HepG2 (cell line): Measurements from ENCODE around the gene KCNAB2. TPM values are rescaled to one million over a fixed set of nuclear protein-coding genes. Genes with fewer than 3 reads are reported as not detected.

Source experiments
- AKNA ChIP-seq: sonication (generic); formaldehyde crosslinking; IDR thresholded peaks from 2 replicates; pipeline ENCODE4 v1.4.0; 2020; ENCODE audit warnings: missing genetic modification reagents, borderline replicate concordance
- HIC2 ChIP-seq: sonication (generic); formaldehyde crosslinking; IDR thresholded peaks from 2 replicates; pipeline ENCODE4 v1.9.0; 2022; ENCODE audit warnings: low read depth, missing genetic modification reagents
- JUNB ChIP-seq: sonication (generic); formaldehyde crosslinking; IDR thresholded peaks from 2 replicates; pipeline ENCODE4 v1.8.0; 2022; ENCODE audit warnings: missing genetic modification reagents, mild to moderate bottlenecking, borderline replicate concordance
- MBNL3 ChIP-seq: fragments of 250-450 bp; sonication (Bioruptor Pico); conservative IDR thresholded peaks from 2 replicates; pipeline ENCODE4 v1.8.0; 2022; ENCODE audit warnings: mild to moderate bottlenecking, inconsistent platforms
- PCBP1 ChIP-seq: fragments of 200-400 bp; formaldehyde crosslinking; IDR thresholded peaks from 2 replicates; pipeline ENCODE4 v1.6.1; 2017; ENCODE audit warnings: mild to moderate bottlenecking, low read depth, low read length, borderline replicate concordance
- PPARG ChIP-seq: conservative IDR thresholded peaks from 2 replicates; pipeline ENCODE4 v1.6.1; 2016; ENCODE audit warnings: missing biosample characterization, missing genetic modification reagents
- SMC3 ChIP-seq: IDR thresholded peaks from 2 replicates; pipeline ENCODE4 v1.6.1; 2011; ENCODE audit warnings: low read length, improper control_type of control experiment
- SP5 ChIP-seq: IDR thresholded peaks from 2 replicates; pipeline ENCODE4 v1.6.1; 2016; ENCODE audit warnings: low read depth, borderline replicate concordance
- TEAD2 ChIP-seq: sonication (generic); formaldehyde crosslinking; IDR thresholded peaks from 2 replicates; pipeline ENCODE4 v1.9.0; 2021; ENCODE audit warnings: missing genetic modification reagents
- UBTF ChIP-seq: sonication (generic); formaldehyde crosslinking; IDR thresholded peaks from 2 replicates; pipeline ENCODE4 v1.4.0; 2020; ENCODE audit warnings: mild to moderate bottlenecking, missing genetic modification reagents
- ZNF281 ChIP-seq: sonication (generic); formaldehyde crosslinking; IDR thresholded peaks from 2 replicates; pipeline ENCODE4 v1.4.0; 2020; ENCODE audit warnings: missing genetic modification reagents, borderline replicate concordance
- ZNF337 ChIP-seq: sonication (generic); formaldehyde crosslinking; IDR thresholded peaks from 2 replicates; pipeline ENCODE4 v1.5.1; 2020; ENCODE audit warnings: missing genetic modification reagents, low read depth, mild to moderate bottlenecking, borderline replicate concordance
- ZNF496 ChIP-seq: sonication (generic); formaldehyde crosslinking; IDR thresholded peaks from 2 replicates; pipeline ENCODE4 v1.8.1; 2023; ENCODE audit warnings: mild to moderate bottlenecking, moderate library complexity, missing genetic modification reagents; ENCODE audit not compliant: insufficient replicate concordance
- polyA plus RNA-seq, 8 experiments: library from polyadenylated mRNA; depleted of rRNA in 3 of 8; stranded (reverse) in 7 of 8; unstranded in 1 of 8; fragments of >200 nt; fragmentation: Illumina TruSeq in 4 of 8; extraction: Trizol in 4 of 8; gene quantifications; 2 replicates each; pipeline versions ENCODE4 v1.2.1 to v1.2.3, GENCODE V29; 2011 to 2016; ENCODE audit warnings: low read depth in 4 of 8, missing spikeins in 1 of 8, mixed read lengths in 1 of 8; ENCODE audit not compliant: insufficient read depth in 1 of 8
- total RNA-seq, 5 experiments: library from RNA; depleted of rRNA; stranded (reverse); fragments of >200 nt; fragmentation: Illumina TruSeq; extraction: Trizol; gene quantifications; 2 replicates each; pipeline ENCODE4 v1.2.3, GENCODE V29; 2016; ENCODE audit warnings: low read depth in 1 of 5

KCNAB2 gene
- total and polyA plus RNA-seq, 2 of the 13 experiments (the other 11 are each of a cell fraction or from before 2014, with no cell fraction given), result 6.2 to 8.8 TPM

GRCh38 chr1:6108937-6109614 lies 63.4 kb downstream of the KCNAB2 start (continued):
- TF ChIP-seq HIC2 (CRISPR knock-in tag) (no peak), MBNL3 (CRISPR knock-in tag) (no peak), SMC3 (peak; percentile 18; the same call in 1 of the 2 replicates), PPARG (CRISPR knock-in tag) (no peak), UBTF (no peak), SP5 (no peak), ZNF281 (CRISPR knock-in tag) (no peak), ZNF496 (no peak), PCBP1 (no peak), JUNB (CRISPR knock-in tag) (no peak), ZNF337 (CRISPR knock-in tag) (no peak), AKNA (no peak), TEAD2 (CRISPR knock-in tag) (no peak)
- TF ChIP-seq, all 625 proteins: peak for 5
